ENCODE results near the gene FMN1. TPM values are rescaled to one million over a fixed set of nuclear protein-coding genes. Genes with fewer than 3 reads are reported as not detected.

FMN1 gene
- total and polyA plus RNA-seq, 12 donors: 0.22 to 5.5 (median 3.3) TPM

DNA sequence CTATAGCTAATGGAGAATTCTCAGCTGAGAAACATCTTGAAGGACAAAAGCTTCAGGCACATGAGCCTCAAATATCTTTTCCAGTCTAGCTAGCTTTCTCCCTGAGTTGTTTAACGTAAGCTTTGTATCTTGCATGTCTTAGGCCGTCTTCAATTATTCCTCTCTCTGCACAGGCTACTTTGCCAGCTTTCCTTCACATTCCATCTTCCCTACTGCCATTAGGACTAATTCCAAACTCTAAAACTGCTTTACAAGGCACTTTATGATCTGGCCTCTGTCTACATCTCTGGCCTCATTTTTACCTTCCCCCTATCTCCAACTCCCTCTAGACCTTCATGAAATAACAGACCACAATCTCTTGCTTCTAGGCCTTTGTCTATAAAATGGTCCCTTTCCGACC lies 305.3 kb downstream of the FMN1 start:
- ATAC-seq (no peak), DNase-seq (no peak)
- peaks cover 0 to 13% (median 0%) of the 10 kb centered on the region in 9 donors for H3K36me3 ChIP-seq
- no peaks in the 10 kb centered on the region for H3K4me1 ChIP-seq
- H3K27me3 ChIP-seq: no peaks in the 10 kb centered on the region
- 79 to 80% methylated on average over 3 of the region's 3 CpGs for WGBS, 2 donors
- H3K9me3 ChIP-seq: peaks cover 0 to 6% (median 0%) of the 10 kb centered on the region in 11 donors
- intact Hi-C loops (cut with DNase I): no loop called here
- TF ChIP-seq, protein P1, sequence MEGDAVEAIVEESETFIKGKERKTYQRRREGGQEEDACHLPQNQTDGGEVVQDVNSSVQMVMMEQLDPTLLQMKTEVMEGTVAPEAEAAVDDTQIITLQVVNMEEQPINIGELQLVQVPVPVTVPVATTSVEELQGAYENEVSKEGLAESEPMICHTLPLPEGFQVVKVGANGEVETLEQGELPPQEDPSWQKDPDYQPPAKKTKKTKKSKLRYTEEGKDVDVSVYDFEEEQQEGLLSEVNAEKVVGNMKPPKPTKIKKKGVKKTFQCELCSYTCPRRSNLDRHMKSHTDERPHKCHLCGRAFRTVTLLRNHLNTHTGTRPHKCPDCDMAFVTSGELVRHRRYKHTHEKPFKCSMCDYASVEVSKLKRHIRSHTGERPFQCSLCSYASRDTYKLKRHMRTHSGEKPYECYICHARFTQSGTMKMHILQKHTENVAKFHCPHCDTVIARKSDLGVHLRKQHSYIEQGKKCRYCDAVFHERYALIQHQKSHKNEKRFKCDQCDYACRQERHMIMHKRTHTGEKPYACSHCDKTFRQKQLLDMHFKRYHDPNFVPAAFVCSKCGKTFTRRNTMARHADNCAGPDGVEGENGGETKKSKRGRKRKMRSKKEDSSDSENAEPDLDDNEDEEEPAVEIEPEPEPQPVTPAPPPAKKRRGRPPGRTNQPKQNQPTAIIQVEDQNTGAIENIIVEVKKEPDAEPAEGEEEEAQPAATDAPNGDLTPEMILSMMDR (IDR thresholded peaks at IDR 0.05): no peak
- H3K27ac ChIP-seq: no peak overlapping the region
- H3K4me3 ChIP-seq: no peak overlapping the region

DNA sequence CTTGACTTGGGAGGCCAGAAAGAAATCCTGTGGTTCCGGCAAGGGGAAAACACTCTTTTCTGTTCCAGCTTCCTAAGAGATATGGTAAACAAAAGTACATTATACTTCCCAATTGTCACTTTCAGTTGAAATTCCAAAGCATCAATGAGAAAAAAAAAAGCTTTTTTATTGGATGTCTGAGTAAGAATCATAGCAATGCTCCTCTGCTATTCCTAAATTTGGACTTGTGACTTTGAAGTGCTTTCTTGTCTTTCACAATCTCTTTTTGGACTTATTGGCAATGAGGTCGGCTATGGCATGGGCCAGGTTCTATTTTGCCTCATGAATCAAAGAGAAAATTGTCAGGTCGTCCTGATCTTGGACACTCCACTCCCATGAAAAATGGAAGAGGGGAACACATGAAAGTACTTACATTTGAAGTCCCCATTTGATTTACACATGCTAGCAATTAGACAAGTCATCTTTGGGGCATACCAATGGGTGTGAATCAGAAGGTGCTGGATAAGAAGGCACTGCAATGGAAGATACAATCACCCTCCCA lies 306.2 kb downstream of the FMN1 start:
- TF ChIP-seq, protein P1 (IDR thresholded peaks at IDR 0.05): no peak
- ATAC-seq (no peak), DNase-seq (no peak)
- 81 to 89% methylated on average over 3 of the region's 3 CpGs for WGBS, 2 donors
- intact Hi-C loops (cut with DNase I): no loop called here
- no peak overlapping the region for H3K27ac ChIP-seq
- H3K4me1 ChIP-seq: no peaks in the 10 kb centered on the region
- H3K9me3 ChIP-seq: peaks cover 0 to 6% (median 0%) of the 10 kb centered on the region in 11 donors
- peaks cover 0 to 13% (median 0%) of the 10 kb centered on the region in 9 donors for H3K36me3 ChIP-seq
- no peak overlapping the region for H3K4me3 ChIP-seq
- no peaks in the 10 kb centered on the region for H3K27me3 ChIP-seq

DNA sequence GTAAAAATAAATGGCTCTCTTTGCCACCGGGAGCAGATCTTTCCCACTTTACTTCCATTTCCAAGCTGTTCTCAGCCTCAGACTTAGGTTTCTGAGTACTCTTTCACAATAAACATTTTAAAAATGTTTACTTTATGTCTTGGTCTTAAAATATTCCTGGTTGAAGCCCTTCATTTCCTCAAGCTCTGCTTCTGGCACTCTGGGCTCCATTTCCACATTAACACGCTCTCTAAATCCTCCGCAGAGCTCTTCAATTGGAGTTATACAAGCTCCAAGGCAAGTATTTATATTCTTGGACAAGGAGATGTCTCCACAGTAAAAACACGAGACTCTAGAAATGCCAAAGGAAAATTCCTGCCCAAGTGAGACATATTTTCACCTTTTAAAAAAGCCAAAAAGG lies 307.4 kb downstream of the FMN1 start:
- intact Hi-C loops (cut with DNase I): no loop called here
- ATAC-seq (no peak), DNase-seq (no peak)
- Histone ChIP-seq H3K9me3 (peaks cover 0 to 5% (median 0%) of the 10 kb centered on the region in 11 donors), H3K27ac (no peak overlapping the region), H3K27me3 (no peaks in the 10 kb centered on the region), H3K4me1 (no peaks in the 10 kb centered on the region), H3K36me3 (peaks cover 0 to 13% (median 0%) of the 10 kb centered on the region in 9 donors), H3K4me3 (no peak overlapping the region)
- 87 to 88% methylated on average over 4 of the region's 4 CpGs for WGBS, 2 donors
- TF ChIP-seq, protein P1 (IDR thresholded peaks at IDR 0.05): no peak

DNA sequence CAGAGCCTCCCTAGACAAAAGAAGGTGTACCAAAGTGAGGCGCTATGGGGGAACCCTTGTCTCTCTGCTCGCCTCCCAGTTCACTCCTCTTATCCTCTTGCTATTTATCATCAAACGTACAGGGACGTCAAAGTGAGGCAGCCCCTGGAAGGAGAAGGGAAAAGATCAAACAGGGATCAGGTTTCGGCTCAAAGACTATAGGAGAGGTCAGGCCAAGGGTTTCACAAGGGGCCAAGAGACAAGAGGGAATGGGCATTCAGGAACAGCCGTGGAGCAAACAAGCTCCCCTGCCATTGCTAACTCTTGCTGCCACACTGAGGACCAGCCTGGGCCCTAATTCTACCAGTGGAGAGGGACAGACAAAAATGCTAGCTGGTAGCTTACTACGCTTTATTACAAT lies 308.1 kb downstream of the FMN1 start:
- Histone ChIP-seq H3K36me3 (peaks cover 0 to 13% (median 0%) of the 10 kb centered on the region in 9 donors), H3K4me1 (no peaks in the 10 kb centered on the region), H3K27me3 (no peaks in the 10 kb centered on the region), H3K27ac (no peak overlapping the region), H3K9me3 (peaks cover 0 to 4% (median 0%) of the 10 kb centered on the region in 11 donors), H3K4me3 (no peak overlapping the region)
- DNase-seq (no peak), ATAC-seq (no peak)
- TF ChIP-seq, protein P1 (IDR thresholded peaks at IDR 0.05): no peak
- intact Hi-C loops (cut with DNase I): no loop called here
- 68 to 74% methylated on average over 7 of the region's 7 CpGs for WGBS, 2 donors
